GM23338 (cell line): Measurements from ENCODE around the gene CLDN22. TPM values are rescaled to one million over a fixed set of nuclear protein-coding genes. Genes with fewer than 3 reads are reported as not detected.
"Not testable (repeated sequence)": the region's sequence is repeated elsewhere in the genome, so short reads cannot be mapped to it uniquely, and the experiment has no call there.

ENCODE experiments used
- ATAC-seq: fragments of 200-7000 bp; cut with Tn5 transposase; 3 replicates; pipeline ENCODE4 v1.9.1; 2020
- DNase-seq: peaks from one replicate; pipeline ENCODE4 v3.0.0-alpha.2; 2015; ENCODE audit warnings: low spot score
- H2AFZ ChIP-seq: fragments of 200-600 bp; sonication (generic); 2 replicates; pipeline ENCODE4 v1.8.0; 2016; ENCODE audit warnings: antibody characterized with exemption, mild to moderate bottlenecking, moderate library complexity
- H3F3A ChIP-seq: fragments of 200-600 bp; sonication (generic); replicated peaks from 2 replicates; pipeline ENCODE4 v1.8.0; 2017; ENCODE audit warnings: antibody characterized with exemption, mixed run types, low read depth
- H3K27ac ChIP-seq: fragments of 200-600 bp; sonication (generic); 2 replicates; pipeline ENCODE4 v1.6.1; 2016; ENCODE audit warnings: low read depth
- H3K27me3 ChIP-seq: fragments of 200-600 bp; sonication (generic); 2 replicates; pipeline ENCODE4 v1.8.0; 2016; ENCODE audit warnings: mild to moderate bottlenecking, mixed run types, moderate library complexity; ENCODE audit not compliant: insufficient read depth
- H3K36me3 ChIP-seq: fragments of 200-600 bp; sonication (generic); 2 replicates; pipeline ENCODE4 v1.8.0; 2016; ENCODE audit warnings: mild to moderate bottlenecking; ENCODE audit not compliant: insufficient read depth
- H3K4me1 ChIP-seq: fragments of 200-600 bp; sonication (generic); 2 replicates; pipeline ENCODE4 v1.8.0; 2016; ENCODE audit warnings: mild to moderate bottlenecking, moderate library complexity; ENCODE audit not compliant: insufficient read depth
- H3K4me2 ChIP-seq: fragments of 200-600 bp; sonication (generic); 2 replicates; pipeline ENCODE4 v1.7.1; 2017; ENCODE audit warnings: mixed run types
- H3K4me3 ChIP-seq: fragments of 200-600 bp; sonication (generic); 2 replicates; pipeline ENCODE4 v1.6.1; 2016; ENCODE audit warnings: mixed run types
- H3K79me2 ChIP-seq: fragments of 200-600 bp; sonication (generic); replicated peaks from 2 replicates; pipeline ENCODE4 v1.8.0; 2017; ENCODE audit warnings: mild to moderate bottlenecking; ENCODE audit not compliant: insufficient read depth
- H3K9me2 ChIP-seq: fragments of 200-600 bp; sonication (generic); 2 replicates; pipeline ENCODE4 v1.8.0; 2017; ENCODE audit not compliant: insufficient read depth
- H4K20me1 ChIP-seq: fragments of 200-600 bp; sonication (generic); replicated peaks from 2 replicates; pipeline ENCODE4 v1.8.0; 2017; ENCODE audit warnings: mild to moderate bottlenecking; ENCODE audit not compliant: insufficient read depth
- H3K27ac Mint-ChIP-seq: 2 replicates; pipeline ENCODE4 v1.8.0; 2020; ENCODE audit warnings: inconsistent platforms, mild to moderate bottlenecking, moderate library complexity, mixed read lengths
- H3K27me3 Mint-ChIP-seq: 3 replicates; pipeline ENCODE4 v1.8.0; 2022; ENCODE audit warnings: low read depth, mild to moderate bottlenecking, moderate library complexity, mixed read lengths, inconsistent platforms; ENCODE audit not compliant: insufficient read depth, poor library complexity
- H3K36me3 Mint-ChIP-seq: 3 replicates; pipeline ENCODE4 v1.8.0; 2021; ENCODE audit warnings: low read depth, mild to moderate bottlenecking, inconsistent platforms, moderate library complexity, mixed read lengths
- H3K4me1 Mint-ChIP-seq: 3 replicates; pipeline ENCODE4 v1.8.0; 2020; ENCODE audit warnings: mild to moderate bottlenecking, inconsistent platforms, mixed read lengths
- H3K4me3 Mint-ChIP-seq: 3 replicates; pipeline ENCODE4 v1.8.0; 2021; ENCODE audit warnings: moderate library complexity, mild to moderate bottlenecking, inconsistent platforms, mixed read lengths
- H3K9me3 Mint-ChIP-seq: 3 replicates; pipeline ENCODE4 v1.8.0; 2020; ENCODE audit warnings: moderate library complexity, mild to moderate bottlenecking, inconsistent platforms, mixed read lengths
- CREB1 ChIP-seq: fragments of 250-450 bp; sonication (Bioruptor Pico); IDR thresholded peaks from 2 replicates; pipeline ENCODE4 v1.5.0; 2020; ENCODE audit warnings: low read depth, mild to moderate bottlenecking, moderate library complexity
- ETS1 ChIP-seq: IDR thresholded peaks from 2 replicates; pipeline ENCODE4 v1.6.1; 2016; ENCODE audit warnings: antibody characterized with exemption
- EZH2phosphoT487 ChIP-seq: fragments of 200-600 bp; sonication (generic); IDR thresholded peaks from one replicate; pipeline ENCODE4 v1.8.1; 2018; ENCODE audit warnings: antibody characterized with exemption; ENCODE audit not compliant: unreplicated experiment
- JUNB ChIP-seq: IDR thresholded peaks from one replicate; pipeline ENCODE4 v1.6.1; 2016; ENCODE audit warnings: antibody characterized with exemption; ENCODE audit not compliant: unreplicated experiment
- ZNF114 ChIP-seq: fragments of 250-450 bp; sonication (Bioruptor Pico); IDR thresholded peaks from 2 replicates; pipeline ENCODE4 v1.5.0; 2020; ENCODE audit warnings: mild to moderate bottlenecking, moderate library complexity
- ZNF331 ChIP-seq: fragments of 250-450 bp; sonication (Bioruptor Pico); IDR thresholded peaks from 2 replicates; pipeline ENCODE4 v1.5.0; 2020; ENCODE audit warnings: low read depth, mild to moderate bottlenecking, moderate library complexity
- polyA plus RNA-seq: library from polyadenylated mRNA; unstranded; fragments of >200 nt; fragmentation: Nextera tagmentation; extraction: Ambion mirVana; gene quantifications from 2 replicates; pipeline ENCODE4 v1.2.1, GENCODE V29; 2016
- total RNA-seq: library from RNA; depleted of rRNA; stranded (reverse); fragments of >200 nt; shearing (Covaris generic); gene quantifications from 2 replicates; pipeline ENCODE4 v1.2.3, GENCODE V29; 2014
- TF ChIP-seq, protein P1 (sequence below): IDR thresholded peaks from one replicate; pipeline ENCODE4 v1.6.1; 2018; ENCODE audit warnings: antibody characterized with exemption; ENCODE audit not compliant: unreplicated experiment

CLDN22 gene
- total and polyA plus RNA-seq, 2 experiments from 2014 or later, result not detected

DNA sequence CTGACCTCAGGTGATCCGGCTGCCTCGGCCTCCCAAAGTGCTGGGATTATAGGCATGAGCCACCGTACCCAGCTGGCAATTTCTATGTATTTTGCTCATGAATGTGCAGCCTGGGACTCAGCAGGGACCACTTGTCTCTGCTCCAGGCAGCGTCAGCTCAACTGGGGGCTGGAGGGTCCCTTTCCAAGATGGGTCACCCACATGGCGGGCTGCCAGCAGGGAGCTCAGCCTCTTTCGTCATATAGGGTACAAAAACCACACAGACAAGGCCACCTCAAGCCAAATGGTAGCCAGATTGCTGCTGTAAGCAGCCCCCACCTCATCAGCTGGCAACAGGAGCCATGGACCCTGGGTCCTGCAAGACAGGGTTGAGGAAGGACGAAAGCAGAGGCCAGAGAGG lies 4.5 kb upstream of the CLDN22 start:
- Mint-ChIP-seq H3K27ac (no peak overlapping the region), H3K9me3 (peaks cover 24% of the 10 kb centered on the region), H3K4me1 (no peaks in the 10 kb centered on the region), H3K36me3 (peaks cover 14% of the 10 kb centered on the region; the same call in 2 of the 3 replicates), H3K27me3 (peaks cover 22% of the 10 kb centered on the region), H3K4me3 (no peak overlapping the region)
- Histone ChIP-seq H4K20me1 (peaks cover 4% of the 10 kb centered on the region; the same call in 1 of the 2 replicates), H2AFZ (no peak overlapping the region), H3K4me2 (no peak overlapping the region), H3F3A (0 out of 2 replicates have a peak, but pooled peaks cover 5% of the 10 kb centered on the region), H3K79me2 (no peaks in the 10 kb centered on the region), H3K36me3 (no peaks in the 10 kb centered on the region), H3K4me3 (no peak overlapping the region), H3K9me2 (no peaks in the 10 kb centered on the region), H3K27me3 (no peaks in the 10 kb centered on the region), H3K4me1 (no peaks in the 10 kb centered on the region), H3K27ac (no peak overlapping the region)
- ATAC-seq (no peak), DNase-seq (no peak)
- TF ChIP-seq EZH2phosphoT487, result no peak
- no peak for TF ChIP-seq CREB1 (CRISPR knock-in tag)
- TF ChIP-seq ETS1, result no peak
- TF ChIP-seq ZNF331 (CRISPR knock-in tag), result no peak
- no peak for TF ChIP-seq ZNF114 (CRISPR knock-in tag)
- TF ChIP-seq JUNB, result no peak
- TF ChIP-seq, protein P1, sequence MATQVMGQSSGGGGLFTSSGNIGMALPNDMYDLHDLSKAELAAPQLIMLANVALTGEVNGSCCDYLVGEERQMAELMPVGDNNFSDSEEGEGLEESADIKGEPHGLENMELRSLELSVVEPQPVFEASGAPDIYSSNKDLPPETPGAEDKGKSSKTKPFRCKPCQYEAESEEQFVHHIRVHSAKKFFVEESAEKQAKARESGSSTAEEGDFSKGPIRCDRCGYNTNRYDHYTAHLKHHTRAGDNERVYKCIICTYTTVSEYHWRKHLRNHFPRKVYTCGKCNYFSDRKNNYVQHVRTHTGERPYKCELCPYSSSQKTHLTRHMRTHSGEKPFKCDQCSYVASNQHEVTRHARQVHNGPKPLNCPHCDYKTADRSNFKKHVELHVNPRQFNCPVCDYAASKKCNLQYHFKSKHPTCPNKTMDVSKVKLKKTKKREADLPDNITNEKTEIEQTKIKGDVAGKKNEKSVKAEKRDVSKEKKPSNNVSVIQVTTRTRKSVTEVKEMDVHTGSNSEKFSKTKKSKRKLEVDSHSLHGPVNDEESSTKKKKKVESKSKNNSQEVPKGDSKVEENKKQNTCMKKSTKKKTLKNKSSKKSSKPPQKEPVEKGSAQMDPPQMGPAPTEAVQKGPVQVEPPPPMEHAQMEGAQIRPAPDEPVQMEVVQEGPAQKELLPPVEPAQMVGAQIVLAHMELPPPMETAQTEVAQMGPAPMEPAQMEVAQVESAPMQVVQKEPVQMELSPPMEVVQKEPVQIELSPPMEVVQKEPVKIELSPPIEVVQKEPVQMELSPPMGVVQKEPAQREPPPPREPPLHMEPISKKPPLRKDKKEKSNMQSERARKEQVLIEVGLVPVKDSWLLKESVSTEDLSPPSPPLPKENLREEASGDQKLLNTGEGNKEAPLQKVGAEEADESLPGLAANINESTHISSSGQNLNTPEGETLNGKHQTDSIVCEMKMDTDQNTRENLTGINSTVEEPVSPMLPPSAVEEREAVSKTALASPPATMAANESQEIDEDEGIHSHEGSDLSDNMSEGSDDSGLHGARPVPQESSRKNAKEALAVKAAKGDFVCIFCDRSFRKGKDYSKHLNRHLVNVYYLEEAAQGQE, result no peak

GRCh38 chr4:183324056-183324455 lies 4.0 kb upstream of the CLDN22 start:
- H3K27ac ChIP-seq, H3F3A ChIP-seq, H3K27me3 ChIP-seq, ATAC-seq, H3K9me2 ChIP-seq, H2AFZ ChIP-seq, H4K20me1 ChIP-seq, H3K27ac Mint-ChIP-seq, H3K4me2 ChIP-seq, DNase-seq, H3K4me1 ChIP-seq, H3K4me3 Mint-ChIP-seq, H3K4me3 ChIP-seq, H3K79me2 ChIP-seq, H3K4me1 Mint-ChIP-seq, H3K36me3 ChIP-seq: not testable (repeated sequence)
- Mint-ChIP-seq H3K27me3 (peaks cover 22% of the 10 kb centered on the region), H3K36me3 (peaks cover 17% of the 10 kb centered on the region; the same call in 2 of the 3 replicates), H3K9me3 (peaks cover 21% of the 10 kb centered on the region)
